HG03280 (cell line): ENCODE data around the gene DAB2IP.

Experiments
- ATAC-seq: cut with Tn5 transposase; IDR thresholded peaks from one replicate; pipeline ENCODE4 v1.9.1; 2021; ENCODE audit warnings: mild to moderate bottlenecking, moderate library complexity; ENCODE audit not compliant: unreplicated experiment

The DAB2IP gene

DNA sequence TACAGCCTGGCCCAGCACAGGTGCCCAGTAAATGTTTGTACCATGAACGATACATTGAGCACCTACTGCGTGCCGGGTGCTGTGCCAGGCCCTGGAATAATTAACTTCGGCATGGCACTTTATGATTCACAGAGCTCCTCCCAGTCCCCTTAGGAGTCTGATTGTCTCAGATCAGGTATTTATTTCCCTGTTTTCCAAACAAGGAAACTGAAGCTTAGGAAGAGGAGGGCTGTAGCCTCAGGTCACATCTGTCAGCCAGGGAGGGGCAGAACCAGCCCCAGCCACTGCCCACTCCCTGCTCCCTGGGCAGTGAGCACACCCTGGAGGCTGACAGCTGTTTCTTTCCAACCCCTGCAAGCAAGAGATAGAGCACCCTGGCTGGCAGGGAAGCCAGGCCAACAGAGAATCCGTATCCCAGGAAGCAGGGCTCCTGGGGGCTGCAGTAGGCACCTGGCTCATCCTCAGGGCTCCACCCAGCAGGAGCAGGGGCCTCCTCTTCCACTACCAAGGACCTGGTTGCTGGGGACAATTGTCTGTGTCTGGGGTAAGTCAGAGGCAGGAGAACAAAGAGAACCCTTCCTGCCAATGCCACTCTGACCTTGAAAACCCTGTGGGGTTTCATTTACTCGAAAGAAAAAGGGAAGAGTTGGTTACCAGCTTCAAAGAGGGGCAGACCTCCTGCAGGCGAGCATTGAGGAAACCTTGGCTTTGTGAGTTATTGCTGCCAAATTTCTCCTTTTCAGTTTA lies 69.0 kb downstream of the DAB2IP start:
- ATAC-seq: no peak

DNA sequence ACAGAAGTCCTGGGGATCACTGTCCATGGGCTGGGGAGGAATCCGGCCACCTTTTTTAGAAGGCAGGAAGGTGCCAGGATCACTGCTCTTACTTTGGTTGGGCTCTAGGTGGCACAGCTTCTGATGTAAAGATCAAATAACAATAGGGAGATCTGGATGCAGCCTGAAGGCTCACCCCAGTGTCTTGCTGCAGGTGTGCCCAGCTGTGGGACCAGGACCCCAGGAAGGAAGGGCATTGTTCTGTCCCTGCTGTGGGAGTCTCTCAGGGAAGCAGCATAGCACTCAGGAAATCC lies 69.6 kb downstream of the DAB2IP start:
- no peak for ATAC-seq

- ATAC-seq: no peak
Measured at GRCh38 chr9:121721770-121722169, 70.3 kb downstream of the DAB2IP start.

DNA sequence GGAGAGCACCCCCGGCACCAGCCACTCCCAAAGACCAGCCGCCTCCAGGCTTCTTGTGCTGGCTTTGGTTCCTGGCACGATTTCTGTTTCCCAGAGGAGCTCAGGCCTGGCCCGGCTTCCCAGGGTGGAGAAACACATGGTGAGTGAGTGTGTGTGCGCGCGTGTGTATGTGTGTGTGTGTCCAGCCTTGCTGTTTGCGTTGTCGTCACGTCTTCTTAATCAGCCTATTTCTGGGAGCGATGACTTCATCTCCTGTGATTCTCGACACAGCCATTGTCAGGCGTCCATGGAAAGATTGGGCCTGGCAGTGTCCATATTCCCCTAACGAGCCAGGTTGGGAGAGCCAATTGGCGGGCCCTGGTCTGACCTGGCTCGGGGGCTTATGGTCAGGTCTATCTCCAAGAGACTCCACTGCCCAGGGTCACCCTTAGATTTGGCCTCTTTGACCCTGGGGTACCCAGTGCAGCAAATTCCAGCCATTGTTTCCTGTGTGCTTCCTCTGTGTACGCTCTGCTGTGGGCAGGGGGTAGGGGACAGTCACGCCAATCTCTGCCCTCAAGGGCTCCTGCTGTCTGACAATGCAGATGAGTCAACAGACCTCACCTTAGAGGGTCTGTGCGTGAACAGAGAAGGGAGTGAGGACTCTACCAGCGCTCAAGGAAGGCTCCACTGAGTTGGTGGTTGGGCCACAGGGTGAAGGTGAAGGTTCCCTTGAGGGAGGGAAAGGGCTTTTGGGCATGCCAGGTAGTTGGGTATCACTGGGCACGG lies 73.8 kb downstream of the DAB2IP start:
- ATAC-seq: no peak

GRCh38 chr9:121727295-121728020 lies 76.0 kb downstream of the DAB2IP start:
- no peak for ATAC-seq

GRCh38 chr9:121728916-121729315 lies 77.5 kb downstream of the DAB2IP start:
- ATAC-seq: no peak

- ATAC-seq: no peak
Measured at GRCh38 chr9:121729769-121730562, 78.5 kb downstream of the DAB2IP start.

DNA sequence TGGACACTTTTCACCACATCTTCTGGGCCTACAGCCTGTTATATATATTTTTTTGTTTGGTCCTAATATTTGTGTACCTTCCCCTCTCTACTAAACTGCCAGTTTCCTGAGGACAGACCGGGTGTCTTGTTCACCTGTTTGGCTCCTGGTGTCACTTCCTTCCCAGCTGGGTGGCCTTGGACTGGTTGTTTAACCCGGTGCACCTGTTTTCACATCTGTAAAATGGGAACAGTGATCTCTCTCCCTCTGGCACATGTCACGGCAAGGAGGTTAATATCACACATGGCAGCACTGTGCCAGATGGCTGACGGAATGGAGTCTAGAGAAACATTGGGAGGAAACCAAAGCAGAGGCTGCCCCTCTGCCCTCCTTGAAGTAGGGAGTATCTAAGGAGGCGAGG lies 79.7 kb downstream of the DAB2IP start:
- no peak for ATAC-seq

DNA sequence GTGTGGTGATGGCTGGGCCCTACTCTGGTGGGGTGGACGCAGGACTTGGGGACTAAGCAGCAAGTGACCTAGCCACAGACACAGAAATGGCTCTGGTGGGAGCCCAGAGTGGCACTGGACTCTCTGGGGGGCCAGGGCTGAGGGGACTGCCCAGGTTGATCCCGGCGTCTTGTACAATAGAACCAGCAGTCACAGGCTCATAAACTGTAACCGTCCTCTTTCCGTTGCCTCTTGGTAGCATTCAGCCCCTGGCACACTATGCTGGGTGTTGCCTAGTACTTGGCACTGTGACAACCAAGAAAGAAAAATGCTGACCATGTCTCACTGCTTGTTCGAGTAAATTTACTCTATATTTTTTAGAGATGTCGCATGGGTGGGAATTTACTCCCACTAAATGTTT lies 80.5 kb downstream of the DAB2IP start:
- ATAC-seq: no peak

GRCh38 chr9:121732389-121732788 lies 81.0 kb downstream of the DAB2IP start:
- no peak for ATAC-seq

- ATAC-seq: no peak
Measured at GRCh38 chr9:121732886-121733285, 81.5 kb downstream of the DAB2IP start.

DNA sequence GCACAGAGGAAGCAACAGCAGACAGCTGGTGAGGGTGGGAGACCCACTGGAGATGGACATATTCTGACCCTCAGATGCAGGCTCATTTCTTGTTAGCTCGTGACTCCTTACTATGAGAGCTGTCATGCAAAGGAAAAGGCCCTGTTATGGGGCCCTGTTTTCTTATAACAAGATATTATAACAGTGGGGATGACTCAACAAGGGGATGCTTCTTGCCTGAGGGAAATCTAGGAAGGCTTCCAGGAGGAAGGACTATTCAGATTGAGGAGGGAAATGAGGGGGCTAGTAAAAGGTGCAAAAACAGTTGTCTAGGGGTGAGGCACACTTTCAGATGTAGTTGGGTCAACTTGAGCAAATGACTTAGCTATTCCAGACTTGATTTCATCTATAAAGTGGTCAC lies 83.0 kb downstream of the DAB2IP start:
- no peak for ATAC-seq

- ATAC-seq: peak; percentile 61
Measured at GRCh38 chr9:121735065-121735792, 83.8 kb downstream of the DAB2IP start.

- no peak for ATAC-seq
Measured at GRCh38 chr9:121735793-121736770, 84.6 kb downstream of the DAB2IP start.

- no peak for ATAC-seq
Measured at GRCh38 chr9:121736934-121737462, 85.6 kb downstream of the DAB2IP start.

- no peak for ATAC-seq
Measured at GRCh38 chr9:121737481-121737931, 86.1 kb downstream of the DAB2IP start.

DNA sequence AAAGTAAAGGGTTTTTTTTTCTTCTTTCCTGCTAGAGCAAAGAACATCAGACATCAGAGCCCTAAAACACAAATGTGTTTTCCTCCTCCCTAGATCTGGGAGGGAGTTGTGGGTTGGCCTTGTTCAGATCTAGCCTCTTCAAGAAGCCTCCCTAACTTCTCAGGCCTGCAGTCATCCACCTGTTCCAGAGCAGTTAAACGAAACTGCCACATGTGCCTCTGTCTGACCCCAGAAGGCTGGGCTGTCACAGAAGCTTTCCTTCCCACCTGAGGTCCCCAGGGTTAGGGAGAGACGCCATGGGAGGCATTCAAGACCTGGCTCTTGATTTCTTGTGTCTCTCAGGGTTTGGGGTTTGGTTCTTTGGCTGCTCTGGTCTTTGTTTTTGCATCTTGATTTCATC lies 87.0 kb downstream of the DAB2IP start:
- ATAC-seq: no peak

GRCh38 chr9:121738968-121739367 lies 87.5 kb downstream of the DAB2IP start:
- ATAC-seq: no peak

- no peak for ATAC-seq
Measured at GRCh38 chr9:121739971-121740370, 88.5 kb downstream of the DAB2IP start.
